ENCODE results near the gene C9orf50.

- no peak for TF ChIP-seq CTCF (IDR thresholded peaks at IDR 0.05)
- TF ChIP-seq EZH2 (IDR thresholded peaks at IDR 0.05; ENCODE audit: borderline replicate concordance, insufficient read depth, low read depth, low read length, poor library complexity, severe bottlenecking): no peak
Measured at GRCh38 chr9:129665389-129665775, 44.5 kb upstream of the C9orf50 start, which contains the start of gene PRRX2.

All from B cell (primary cell).